Measurements from ENCODE around the gene GASK1A.
A peak's percentile ranks its signal among the peaks of the same experiment; 100 is the strongest.

DNA sequence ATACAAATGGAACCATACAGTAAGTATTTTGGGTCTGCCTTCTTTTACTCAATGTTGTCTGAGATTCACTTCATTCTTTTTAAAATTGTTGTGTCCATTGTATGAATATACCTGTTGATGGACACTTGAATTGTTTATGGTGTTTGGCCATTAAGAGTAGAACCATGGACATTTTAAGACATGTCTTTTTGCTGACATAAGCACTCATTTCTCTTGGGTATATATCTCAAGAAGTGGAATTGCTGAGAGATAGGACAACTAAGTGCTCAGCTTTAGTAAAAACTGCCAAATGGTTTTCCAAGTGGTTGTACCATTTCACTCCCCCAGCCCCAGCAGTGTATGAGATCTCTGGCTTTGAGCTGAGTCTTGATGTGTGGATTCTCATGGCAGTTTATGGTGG is 98.6 kb downstream of the GASK1A start:
- TF ChIP-seq, protein P1, sequence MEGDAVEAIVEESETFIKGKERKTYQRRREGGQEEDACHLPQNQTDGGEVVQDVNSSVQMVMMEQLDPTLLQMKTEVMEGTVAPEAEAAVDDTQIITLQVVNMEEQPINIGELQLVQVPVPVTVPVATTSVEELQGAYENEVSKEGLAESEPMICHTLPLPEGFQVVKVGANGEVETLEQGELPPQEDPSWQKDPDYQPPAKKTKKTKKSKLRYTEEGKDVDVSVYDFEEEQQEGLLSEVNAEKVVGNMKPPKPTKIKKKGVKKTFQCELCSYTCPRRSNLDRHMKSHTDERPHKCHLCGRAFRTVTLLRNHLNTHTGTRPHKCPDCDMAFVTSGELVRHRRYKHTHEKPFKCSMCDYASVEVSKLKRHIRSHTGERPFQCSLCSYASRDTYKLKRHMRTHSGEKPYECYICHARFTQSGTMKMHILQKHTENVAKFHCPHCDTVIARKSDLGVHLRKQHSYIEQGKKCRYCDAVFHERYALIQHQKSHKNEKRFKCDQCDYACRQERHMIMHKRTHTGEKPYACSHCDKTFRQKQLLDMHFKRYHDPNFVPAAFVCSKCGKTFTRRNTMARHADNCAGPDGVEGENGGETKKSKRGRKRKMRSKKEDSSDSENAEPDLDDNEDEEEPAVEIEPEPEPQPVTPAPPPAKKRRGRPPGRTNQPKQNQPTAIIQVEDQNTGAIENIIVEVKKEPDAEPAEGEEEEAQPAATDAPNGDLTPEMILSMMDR (conservative IDR thresholded peaks at IDR 0.05; ENCODE audit: low read depth, low read length), result no peak
- TF ChIP-seq RFX5 (IDR thresholded peaks at IDR 0.05; ENCODE audit: low read depth, low read length), result no peak
- no peak for TF ChIP-seq RAD21 (IDR thresholded peaks at IDR 0.05; ENCODE audit: low read length)
- no peak for TF ChIP-seq CEBPB (IDR thresholded peaks at IDR 0.05; ENCODE audit: low read depth, low read length)
- TF ChIP-seq POLR2A (IDR thresholded peaks at IDR 0.05; ENCODE audit: low read depth, low read length), result no peak
- no peak for TF ChIP-seq SMC3 (IDR thresholded peaks at IDR 0.05; ENCODE audit: low read depth, low read length)
- no peak for TF ChIP-seq MXI1 (IDR thresholded peaks at IDR 0.05; ENCODE audit: borderline replicate concordance, low read depth, low read length)
- no peak for TF ChIP-seq MAZ (IDR thresholded peaks at IDR 0.05; ENCODE audit: borderline replicate concordance, low read depth, low read length)
- TF ChIP-seq CHD1 (IDR thresholded peaks at IDR 0.05; ENCODE audit: low read depth, low read length), result no peak
- TF ChIP-seq BHLHE40 (IDR thresholded peaks at IDR 0.05; ENCODE audit: low read depth, low read length), result no peak
- TF ChIP-seq MAFK (IDR thresholded peaks at IDR 0.05; ENCODE audit: low read depth, low read length), result peak; percentile 89
- TF ChIP-seq FOS (IDR thresholded peaks at IDR 0.05; ENCODE audit: low read depth, low read length), result no peak
- TF ChIP-seq NFE2L2 (IDR thresholded peaks at IDR 0.05; ENCODE audit: low read depth, low read length), result no peak
- TF ChIP-seq, protein P2, sequence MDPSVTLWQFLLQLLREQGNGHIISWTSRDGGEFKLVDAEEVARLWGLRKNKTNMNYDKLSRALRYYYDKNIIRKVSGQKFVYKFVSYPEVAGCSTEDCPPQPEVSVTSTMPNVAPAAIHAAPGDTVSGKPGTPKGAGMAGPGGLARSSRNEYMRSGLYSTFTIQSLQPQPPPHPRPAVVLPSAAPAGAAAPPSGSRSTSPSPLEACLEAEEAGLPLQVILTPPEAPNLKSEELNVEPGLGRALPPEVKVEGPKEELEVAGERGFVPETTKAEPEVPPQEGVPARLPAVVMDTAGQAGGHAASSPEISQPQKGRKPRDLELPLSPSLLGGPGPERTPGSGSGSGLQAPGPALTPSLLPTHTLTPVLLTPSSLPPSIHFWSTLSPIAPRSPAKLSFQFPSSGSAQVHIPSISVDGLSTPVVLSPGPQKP (IDR thresholded peaks at IDR 0.05; ENCODE audit: borderline replicate concordance, low read depth, low read length), result no peak

All from IMR-90 (cell line).